GM23248 (cell line): Measurements from ENCODE around the gene MBD3L5. TPM values are rescaled to one million over a fixed set of nuclear protein-coding genes. Genes with fewer than 3 reads are reported as not detected.
"Not testable (repeated sequence)": the region's sequence is repeated elsewhere in the genome, so short reads cannot be mapped to it uniquely, and the experiment has no call there.

Source experiments
- DNase-seq: peaks from one replicate; pipeline ENCODE4 v3.0.0-alpha.2; 2015
- H2AFZ ChIP-seq: fragments of 200-600 bp; sonication (generic); 2 replicates; pipeline ENCODE4 v1.6.1; 2016; ENCODE audit warnings: antibody characterized with exemption
- H3F3A ChIP-seq: fragments of 200-600 bp; sonication (generic); 2 replicates; pipeline ENCODE4 v1.6.1; 2016; ENCODE audit warnings: mild to moderate bottlenecking, antibody characterized with exemption, mixed run types; ENCODE audit not compliant: insufficient read depth
- H3K27ac ChIP-seq: fragments of 200-600 bp; sonication (generic); 2 replicates; pipeline ENCODE4 v1.5.1; 2016; ENCODE audit warnings: mild to moderate bottlenecking
- H3K27me3 ChIP-seq: fragments of 200-600 bp; sonication (generic); replicated peaks from 2 replicates; pipeline ENCODE4 v1.6.1; 2016; ENCODE audit warnings: mild to moderate bottlenecking; ENCODE audit not compliant: insufficient read depth
- H3K36me3 ChIP-seq: fragments of 200-600 bp; sonication (generic); 2 replicates; pipeline ENCODE4 v1.6.1; 2016; ENCODE audit warnings: low read depth, mild to moderate bottlenecking
- H3K4me1 ChIP-seq: fragments of 200-600 bp; sonication (generic); 2 replicates; pipeline ENCODE4 v1.6.1; 2016; ENCODE audit warnings: mild to moderate bottlenecking; ENCODE audit not compliant: insufficient read depth
- H3K4me2 ChIP-seq: fragments of 200-600 bp; sonication (generic); one replicate; pipeline ENCODE4 v1.6.1; 2016; ENCODE audit warnings: mild to moderate bottlenecking; ENCODE audit not compliant: unreplicated experiment
- H3K4me3 ChIP-seq: fragments of 200-600 bp; sonication (generic); 2 replicates; pipeline ENCODE4 v1.5.1; 2016; ENCODE audit warnings: mild to moderate bottlenecking
- H3K79me2 ChIP-seq: fragments of 200-600 bp; sonication (generic); 2 replicates; pipeline ENCODE4 v1.6.1; 2016; ENCODE audit warnings: mild to moderate bottlenecking; ENCODE audit not compliant: insufficient read depth
- H3K9ac ChIP-seq: fragments of 200-600 bp; sonication (generic); 2 replicates; pipeline ENCODE4 v1.6.1; 2016; ENCODE audit warnings: mild to moderate bottlenecking
- H3K9me2 ChIP-seq: fragments of 200-600 bp; sonication (generic); 2 replicates; pipeline ENCODE4 v1.6.1; 2016; ENCODE audit warnings: mixed run types, mild to moderate bottlenecking, moderate library complexity; ENCODE audit not compliant: insufficient read depth
- H3K9me3 ChIP-seq: fragments of 200-600 bp; sonication (generic); one replicate; pipeline ENCODE4 v1.6.1; 2017; ENCODE audit warnings: low read depth
- H4K20me1 ChIP-seq: fragments of 200-600 bp; sonication (generic); 2 replicates; pipeline ENCODE4 v1.6.0; 2016; ENCODE audit not compliant: insufficient read depth
- EZH2 ChIP-seq: fragments of 200-600 bp; sonication (generic); IDR thresholded peaks from 2 replicates; pipeline ENCODE4 v1.6.1; 2018; ENCODE audit warnings: antibody characterized with exemption, mild to moderate bottlenecking; ENCODE audit not compliant: insufficient read depth, poor library complexity, severe bottlenecking
- EZH2phosphoT487 ChIP-seq: fragments of 200-600 bp; sonication (generic); IDR thresholded peaks from 2 replicates; pipeline ENCODE4 v1.6.1; 2018; ENCODE audit warnings: antibody characterized with exemption, moderate library complexity, mild to moderate bottlenecking, low read depth; ENCODE audit not compliant: insufficient read depth
- WGBS, 2 experiments: methylation state at CpG; one replicate each; pipeline ENCODE4 v1.1.6; 2015 to 2017; ENCODE audit warnings: low lambda C conversion rate in 2 of 2, low coverage in 1 of 2; ENCODE audit errors: missing lambda C conversion rate in 2 of 2; 5-methylcytosine and 5-hydroxymethylcytosine counted together
- in situ Hi-C: fragments of 300-500 bp; cut with MboI; formaldehyde crosslinking; loops from 2 replicates; pipeline ENCODE4 v1.15.0; 2020
- polyA plus RNA-seq: library from polyadenylated mRNA; unstranded; fragments of >200 nt; fragmentation: Nextera tagmentation; extraction: Ambion mirVana; gene quantifications from 2 replicates; pipeline ENCODE4 v1.2.1, GENCODE V29; 2016
- total RNA-seq: library from RNA; depleted of rRNA; stranded (reverse); fragments of >200 nt; shearing (Covaris generic); gene quantifications from 2 replicates; pipeline ENCODE4 v1.2.3, GENCODE V29; 2014; rRNA removed

The MBD3L5 gene
- total RNA-seq, result not detected in 2 replicates
- polyA plus RNA-seq, result not detected in 2 replicates

DNA sequence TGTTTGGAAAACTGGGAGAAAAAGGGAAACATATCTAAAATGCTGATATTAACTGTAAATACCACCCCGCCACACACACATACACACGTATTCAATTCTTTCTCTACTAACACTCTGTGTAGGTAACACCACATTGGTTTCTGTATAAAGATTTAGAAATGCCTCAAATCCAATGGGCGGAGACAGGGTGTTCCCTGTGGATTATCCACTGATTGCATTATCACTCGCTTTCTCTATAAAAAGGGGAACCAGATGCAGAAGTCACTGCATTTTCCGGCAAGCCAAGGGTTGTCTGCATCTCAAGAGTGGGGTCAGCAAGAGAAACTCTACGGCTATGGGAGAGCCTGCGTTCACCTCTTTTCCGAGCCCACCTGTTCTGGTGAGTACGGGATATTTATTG lies at the start of gene MBD3L5:
Gene MBD3L5, plus strand, starts transcription at position 301 of the 400 bp plus-strand sequence. Its CDS starts 34 bp downstream, at position 335.
- H3K9ac ChIP-seq, H2AFZ ChIP-seq, H4K20me1 ChIP-seq, in situ Hi-C loops, H3F3A ChIP-seq, H3K79me2 ChIP-seq, H3K4me1 ChIP-seq, H3K9me2 ChIP-seq, H3K27me3 ChIP-seq, H3K4me2 ChIP-seq, H3K4me3 ChIP-seq, H3K27ac ChIP-seq, H3K36me3 ChIP-seq, DNase-seq, H3K9me3 ChIP-seq: not testable (repeated sequence)
- no CpG with 5 or more reads among the region's 9 CpGs for WGBS, 2 experiments

DNA sequence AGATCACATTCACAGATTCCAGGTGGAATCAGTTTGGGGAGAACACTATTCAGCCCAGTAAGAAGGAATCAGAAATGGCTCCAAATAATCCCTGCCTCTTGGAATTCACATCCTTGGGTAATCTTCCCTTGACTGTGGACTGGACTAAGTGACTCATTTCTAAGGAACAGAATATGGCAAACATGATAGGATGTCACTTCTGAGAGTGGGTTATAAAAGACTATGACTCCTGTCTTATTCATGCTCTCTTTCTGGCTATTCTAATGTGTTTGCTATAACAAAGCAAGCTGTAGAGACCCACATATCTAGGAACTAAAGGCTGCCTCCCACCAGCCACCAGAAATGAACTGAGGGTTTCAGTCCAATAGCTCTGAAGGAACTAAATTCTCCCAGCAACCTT lies 46.9 kb upstream of the MBD3L5 start:
- no peaks in the 10 kb centered on the region for H3K9me3 ChIP-seq
- H3K9me2 ChIP-seq, result no peaks in the 10 kb centered on the region
- H3K4me1 ChIP-seq, result no peaks in the 10 kb centered on the region
- no peak overlapping the region for H3K27ac ChIP-seq
- no peaks in the 10 kb centered on the region for H3K27me3 ChIP-seq
- H4K20me1 ChIP-seq, result no peaks in the 10 kb centered on the region
- H3F3A ChIP-seq, result no peaks in the 10 kb centered on the region
- H3K36me3 ChIP-seq, result no peaks in the 10 kb centered on the region
- H3K79me2 ChIP-seq, result no peaks in the 10 kb centered on the region
- H3K4me2 ChIP-seq, result no peak overlapping the region
- no peak for DNase-seq
- in situ Hi-C loops, result no loop called here
- no peak for TF ChIP-seq EZH2phosphoT487
- TF ChIP-seq EZH2, result no peak
- H3K9ac ChIP-seq, result no peak overlapping the region
- H3K4me3 ChIP-seq, result no peak overlapping the region
- H2AFZ ChIP-seq, result no peak overlapping the region

DNA sequence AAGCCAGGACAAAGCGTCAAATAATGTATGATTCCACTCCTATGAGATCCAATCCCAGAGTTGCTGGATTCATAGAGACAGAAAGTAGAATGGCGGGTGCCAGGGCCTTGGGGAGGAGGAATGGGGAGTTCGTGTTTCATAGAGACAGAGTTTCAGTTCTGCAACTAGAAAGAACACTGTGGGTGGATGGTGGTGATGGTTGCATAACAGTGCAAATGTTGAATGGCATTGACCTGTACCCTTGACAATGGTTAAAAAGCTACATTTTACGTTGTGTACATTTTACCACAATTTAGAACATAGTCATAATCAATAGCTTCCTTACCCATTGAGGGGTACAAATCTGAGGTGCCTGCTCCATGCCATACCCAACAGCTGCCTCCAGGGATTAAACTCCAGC lies 42.5 kb upstream of the MBD3L5 start:
- H3K4me2 ChIP-seq, result no peak overlapping the region
- H3F3A ChIP-seq, result no peaks in the 10 kb centered on the region
- H3K9me2 ChIP-seq, result no peaks in the 10 kb centered on the region
- no peak overlapping the region for H3K27ac ChIP-seq
- no peaks in the 10 kb centered on the region for H3K9me3 ChIP-seq
- 20 to 22% methylated on average over 4 of the region's 4 CpGs for WGBS, 2 experiments
- H2AFZ ChIP-seq, result no peak overlapping the region
- H3K9ac ChIP-seq, result no peak overlapping the region
- no peaks in the 10 kb centered on the region for H3K79me2 ChIP-seq
- no peaks in the 10 kb centered on the region for H3K4me1 ChIP-seq
- no peaks in the 10 kb centered on the region for H3K27me3 ChIP-seq
- H3K4me3 ChIP-seq, result no peak overlapping the region
- TF ChIP-seq EZH2 (no peak), EZH2phosphoT487 (no peak)
- no peak for DNase-seq
- in situ Hi-C loops, result no loop called here
- H3K36me3 ChIP-seq, result no peaks in the 10 kb centered on the region
- no peaks in the 10 kb centered on the region for H4K20me1 ChIP-seq

DNA sequence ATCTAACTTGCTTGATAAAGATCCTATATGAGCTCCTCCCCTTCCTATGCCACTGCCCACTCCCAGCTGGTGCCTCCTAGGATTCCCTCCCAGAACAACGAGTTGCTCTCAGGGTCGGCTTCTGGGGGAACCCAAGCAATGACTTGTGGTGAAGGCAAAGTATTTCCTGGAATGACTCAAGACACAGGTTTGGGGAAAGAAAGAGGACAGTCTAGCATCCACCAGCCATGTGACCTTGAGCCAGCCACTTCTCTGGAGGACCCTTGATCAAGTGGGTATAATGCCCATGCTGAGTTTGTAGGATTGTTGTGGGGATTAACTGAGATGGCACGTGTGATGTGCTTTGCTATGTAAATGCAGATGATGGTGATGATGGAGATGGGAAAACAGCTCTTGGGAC lies 42.1 kb upstream of the MBD3L5 start:
- Histone ChIP-seq H3F3A (no peaks in the 10 kb centered on the region), H3K4me1 (no peaks in the 10 kb centered on the region), H2AFZ (no peak overlapping the region), H3K9me2 (no peaks in the 10 kb centered on the region), H3K27ac (no peak overlapping the region), H3K36me3 (no peaks in the 10 kb centered on the region), H3K79me2 (no peaks in the 10 kb centered on the region), H4K20me1 (no peaks in the 10 kb centered on the region), H3K9me3 (no peaks in the 10 kb centered on the region), H3K4me3 (no peak overlapping the region), H3K9ac (no peak overlapping the region), H3K27me3 (no peaks in the 10 kb centered on the region), H3K4me2 (no peak overlapping the region)
- TF ChIP-seq EZH2 (no peak), EZH2phosphoT487 (no peak)
- DNase-seq, result no peak
- 0 to 2% methylated on average over 3 of the region's 3 CpGs for WGBS, 2 experiments
- in situ Hi-C loops, result no loop called here

DNA sequence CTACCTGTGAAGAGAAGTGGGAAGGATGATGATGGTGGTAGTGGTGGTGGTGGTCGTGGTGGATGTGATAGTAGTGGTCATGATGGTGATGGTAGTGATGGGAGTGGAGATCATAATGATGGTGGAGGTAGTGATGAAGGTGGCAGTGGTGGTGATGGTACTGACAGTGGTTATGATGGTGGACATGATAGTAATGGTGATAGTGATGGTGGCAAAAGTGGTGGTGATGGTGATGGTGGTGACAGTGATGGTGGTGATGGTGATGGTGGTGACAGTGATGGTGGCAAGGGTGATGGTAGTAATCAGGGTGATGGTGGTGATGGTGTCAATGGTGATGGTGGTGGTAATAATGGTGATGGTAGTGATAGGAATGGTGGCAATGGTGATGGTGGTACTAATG lies 35.3 kb upstream of the MBD3L5 start:
- H3K27me3 ChIP-seq, result no peaks in the 10 kb centered on the region
- 33 to 46% methylated on average over 1 of the region's 1 CpG for WGBS, 2 experiments
- H3K9me3 ChIP-seq, result no peaks in the 10 kb centered on the region
- H4K20me1 ChIP-seq, result no peaks in the 10 kb centered on the region
- no peaks in the 10 kb centered on the region for H3K79me2 ChIP-seq
- H3K9me2 ChIP-seq, result no peaks in the 10 kb centered on the region
- in situ Hi-C loops, result no loop called here
- no peak for DNase-seq
- no peaks in the 10 kb centered on the region for H3F3A ChIP-seq
- H3K4me3 ChIP-seq, result no peak overlapping the region
- no peak overlapping the region for H2AFZ ChIP-seq
- H3K27ac ChIP-seq, result no peak overlapping the region
- no peaks in the 10 kb centered on the region for H3K36me3 ChIP-seq
- no peak overlapping the region for H3K9ac ChIP-seq
- H3K4me1 ChIP-seq, result peaks cover 4% of the 10 kb centered on the region; the same call in 1 of the 2 replicates
- TF ChIP-seq EZH2 (no peak), EZH2phosphoT487 (no peak)
- no peak overlapping the region for H3K4me2 ChIP-seq
